Measurements from ENCODE around the gene ACKR3. TPM values are rescaled to one million over a fixed set of nuclear protein-coding genes. Genes with fewer than 3 reads are reported as not detected.

ACKR3 gene
- polyA plus RNA-seq, 1 experiment, result 6.6 TPM

DNA sequence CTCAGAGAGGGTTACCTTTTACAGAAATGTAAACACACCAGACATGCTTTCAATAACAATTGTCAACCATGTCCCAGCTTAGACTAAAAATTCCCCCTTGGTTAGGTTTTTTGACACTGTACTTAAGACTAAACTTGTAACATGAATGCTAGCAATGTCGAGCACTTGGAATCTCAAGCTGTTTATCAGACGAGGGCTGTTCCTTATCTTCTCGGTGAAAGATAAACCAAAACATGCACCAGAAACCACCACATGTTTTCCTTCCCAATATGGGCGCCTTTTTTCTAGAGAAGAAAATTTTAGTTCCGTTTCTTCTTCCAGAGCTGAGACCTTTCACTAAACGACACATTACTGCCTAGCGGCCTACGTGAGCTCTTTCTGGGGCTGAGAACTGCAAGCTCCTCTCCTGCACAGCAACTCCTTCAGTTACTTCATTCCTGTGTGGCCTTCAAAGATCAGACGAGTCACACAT is 42.4 kb upstream of the ACKR3 start:
- TF ChIP-seq, protein P1, sequence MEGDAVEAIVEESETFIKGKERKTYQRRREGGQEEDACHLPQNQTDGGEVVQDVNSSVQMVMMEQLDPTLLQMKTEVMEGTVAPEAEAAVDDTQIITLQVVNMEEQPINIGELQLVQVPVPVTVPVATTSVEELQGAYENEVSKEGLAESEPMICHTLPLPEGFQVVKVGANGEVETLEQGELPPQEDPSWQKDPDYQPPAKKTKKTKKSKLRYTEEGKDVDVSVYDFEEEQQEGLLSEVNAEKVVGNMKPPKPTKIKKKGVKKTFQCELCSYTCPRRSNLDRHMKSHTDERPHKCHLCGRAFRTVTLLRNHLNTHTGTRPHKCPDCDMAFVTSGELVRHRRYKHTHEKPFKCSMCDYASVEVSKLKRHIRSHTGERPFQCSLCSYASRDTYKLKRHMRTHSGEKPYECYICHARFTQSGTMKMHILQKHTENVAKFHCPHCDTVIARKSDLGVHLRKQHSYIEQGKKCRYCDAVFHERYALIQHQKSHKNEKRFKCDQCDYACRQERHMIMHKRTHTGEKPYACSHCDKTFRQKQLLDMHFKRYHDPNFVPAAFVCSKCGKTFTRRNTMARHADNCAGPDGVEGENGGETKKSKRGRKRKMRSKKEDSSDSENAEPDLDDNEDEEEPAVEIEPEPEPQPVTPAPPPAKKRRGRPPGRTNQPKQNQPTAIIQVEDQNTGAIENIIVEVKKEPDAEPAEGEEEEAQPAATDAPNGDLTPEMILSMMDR (IDR thresholded peaks at IDR 0.05; ENCODE audit: insufficient read depth, low read depth, low read length), result no peak
- Histone ChIP-seq H3K4me3 (ENCODE audit: low read depth, low read length) (no peak overlapping the region), H3K27me3 (ENCODE audit: control insufficient read depth, insufficient read depth, low read length) (peaks cover 2% of the 10 kb centered on the region), H3K36me3 (ENCODE audit: control insufficient read depth, insufficient read depth, low read length) (no peaks in the 10 kb centered on the region)
- ChIA-PET POLR2A (no interaction called here), CTCF (interaction anchor here (0.5 to 1.6 kb wide), 7 partner anchors 9 to 508 kb away, joined by 3 to 6 read pairs (median 3); no protein-coding TSS in a partner anchor)
- no peak for DNase-seq (ENCODE audit: low read depth)

DNA sequence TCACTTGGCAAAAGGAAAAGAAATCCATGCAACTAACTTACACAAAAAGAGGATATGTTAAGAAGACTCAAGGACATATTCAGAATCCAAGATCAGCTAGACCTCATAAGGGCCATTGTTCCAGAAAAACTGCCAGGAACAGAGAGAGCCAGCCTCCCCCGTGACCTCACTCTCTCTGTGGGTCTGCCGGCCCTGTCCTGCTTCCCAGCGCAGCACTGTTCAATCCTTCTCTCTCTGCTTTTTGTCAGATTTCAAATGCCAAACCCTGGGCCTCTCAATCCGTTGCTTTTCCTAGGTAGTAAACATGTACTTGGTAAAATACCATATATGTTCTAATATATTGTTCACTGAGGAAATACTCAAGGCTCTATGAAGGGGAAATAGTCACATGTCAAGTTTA is 40.0 kb upstream of the ACKR3 start:
- no peak for DNase-seq (ENCODE audit: low read depth)
- H3K27me3 ChIP-seq (ENCODE audit: control insufficient read depth, insufficient read depth, low read length), result no peaks in the 10 kb centered on the region; the same call in none of the 2 replicates
- no peak overlapping the region for H3K4me3 ChIP-seq (ENCODE audit: low read depth, low read length)
- TF ChIP-seq, protein P1 (IDR thresholded peaks at IDR 0.05; ENCODE audit: insufficient read depth, low read depth, low read length), result no peak
- ChIA-PET POLR2A (no interaction called here), CTCF (no interaction called here)
- H3K36me3 ChIP-seq (ENCODE audit: control insufficient read depth, insufficient read depth, low read length), result no peaks in the 10 kb centered on the region

DNA sequence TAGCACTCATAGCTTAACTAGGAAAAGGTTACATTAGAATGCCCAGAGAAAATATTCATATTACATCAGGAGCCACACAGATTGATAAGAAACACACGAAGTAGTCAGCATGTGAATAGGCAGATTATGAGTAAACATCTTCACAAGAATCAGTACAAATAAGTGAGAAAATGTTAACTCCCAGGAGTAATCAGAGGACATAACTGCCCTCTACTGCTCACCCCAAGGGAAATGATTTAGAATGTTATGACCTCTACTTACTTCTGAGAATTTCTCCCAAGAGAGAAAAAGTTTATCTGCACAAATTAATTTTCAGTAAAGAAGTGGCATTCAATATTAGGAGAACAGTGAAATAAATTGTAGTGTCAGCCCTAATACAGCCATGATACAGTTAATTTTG is 39.1 kb upstream of the ACKR3 start:
- DNase-seq (ENCODE audit: low read depth), result no peak
- TF ChIP-seq, protein P1 (IDR thresholded peaks at IDR 0.05; ENCODE audit: insufficient read depth, low read depth, low read length), result no peak
- ChIA-PET CTCF (interaction anchor here (1.1 to 1.6 kb wide), 2 partner anchors 17 to 21 kb away, joined by 3 to 5 read pairs; no protein-coding TSS in a partner anchor), POLR2A (no interaction called here)
- no peaks in the 10 kb centered on the region; the same call in 1 of the 2 replicates for H3K27me3 ChIP-seq (ENCODE audit: control insufficient read depth, insufficient read depth, low read length)
- no peaks in the 10 kb centered on the region for H3K36me3 ChIP-seq (ENCODE audit: control insufficient read depth, insufficient read depth, low read length)
- no peak overlapping the region for H3K4me3 ChIP-seq (ENCODE audit: low read depth, low read length)

DNA sequence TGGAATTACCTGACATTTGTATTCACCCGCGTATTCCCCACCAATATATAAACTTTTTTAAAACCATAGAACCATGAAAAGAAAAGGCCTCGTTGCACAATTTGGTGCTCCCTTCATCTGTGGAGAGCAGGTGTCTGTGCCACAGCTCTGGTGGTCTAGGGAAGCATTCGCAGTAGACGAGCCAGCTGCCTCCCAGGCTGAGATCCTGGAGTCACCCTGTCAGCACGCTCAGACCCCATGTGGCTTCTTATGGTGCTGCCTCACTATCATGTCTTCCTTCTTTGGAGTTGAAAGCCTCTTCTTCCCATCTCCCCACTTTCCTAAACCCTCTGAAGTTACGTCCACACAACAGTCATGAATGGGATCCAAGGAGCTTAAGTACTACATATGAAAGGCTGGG is 38.4 kb upstream of the ACKR3 start:
- TF ChIP-seq, protein P1 (IDR thresholded peaks at IDR 0.05; ENCODE audit: insufficient read depth, low read depth, low read length), result no peak
- ChIA-PET CTCF (interaction anchor here (1.1 to 1.7 kb wide), 3 partner anchors 18 to 39 kb away, joined by 3 to 5 read pairs (median 4); partner anchors contain the start of gene ACKR3), POLR2A (no interaction called here)
- Histone ChIP-seq H3K36me3 (ENCODE audit: control insufficient read depth, insufficient read depth, low read length) (no peaks in the 10 kb centered on the region), H3K4me3 (ENCODE audit: low read depth, low read length) (no peak overlapping the region), H3K27me3 (ENCODE audit: control insufficient read depth, insufficient read depth, low read length) (no peaks in the 10 kb centered on the region; the same call in 1 of the 2 replicates)
- no peak for DNase-seq (ENCODE audit: low read depth)

DNA sequence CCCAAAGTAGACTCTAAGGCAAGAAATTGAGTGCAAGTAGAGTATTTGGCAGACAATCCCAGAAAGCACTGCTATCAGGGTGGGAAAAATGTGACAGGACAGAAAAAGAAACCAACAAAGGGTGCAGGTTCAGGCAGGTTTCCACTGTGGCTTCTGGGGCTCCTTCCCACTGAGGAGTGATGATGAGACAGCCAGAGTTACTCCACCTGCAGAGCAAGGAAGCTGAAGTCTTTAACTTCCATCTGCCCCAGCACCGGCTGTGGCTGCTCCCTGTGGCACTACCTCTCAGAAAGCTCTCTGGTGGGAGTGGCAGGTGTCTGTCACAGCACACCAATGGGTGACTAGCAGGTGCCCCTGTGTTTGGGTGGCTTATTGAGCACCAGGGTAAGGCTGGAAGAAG is 37.6 kb upstream of the ACKR3 start:
- ChIA-PET CTCF (interaction anchor here (1.6 to 1.7 kb wide), 2 partner anchors 19 to 38 kb away, joined by 4 to 5 read pairs; partner anchors contain the start of gene ACKR3), POLR2A (no interaction called here)

More for the DNA sequence above, 37.6 kb upstream of the ACKR3 start:
- Histone ChIP-seq H3K36me3 (ENCODE audit: control insufficient read depth, insufficient read depth, low read length) (no peaks in the 10 kb centered on the region), H3K27me3 (ENCODE audit: control insufficient read depth, insufficient read depth, low read length) (no peaks in the 10 kb centered on the region; the same call in 1 of the 2 replicates), H3K4me3 (ENCODE audit: low read depth, low read length) (no peak overlapping the region)
- TF ChIP-seq, protein P1 (IDR thresholded peaks at IDR 0.05; ENCODE audit: insufficient read depth, low read depth, low read length), result no peak
- DNase-seq (ENCODE audit: low read depth), result no peak
